Right lobe of liver (tissue), 4 donors: ENCODE data around the gene BLVRB.

Source experiments
- CTCF ChIP-seq, 4 donors: fragments of 200-600 bp in 3 of 4; fragments of 450-650 bp in 1 of 4; IDR thresholded peaks; one replicate each; pipeline versions ENCODE4 v1.5.1 to v1.8.0; 2016 to 2022; ENCODE audit warnings: antibody characterized with exemption in 4 of 4, mild to moderate bottlenecking in 2 of 4
- POLR2A ChIP-seq: fragments of 450-650 bp; IDR thresholded peaks from one replicate; pipeline ENCODE4 v1.6.1; 2017; ENCODE audit warnings: antibody characterized with exemption, mild to moderate bottlenecking
- donor health status: DM: no; HTN: no; CAD: no.
- donor health status: DM: no; HTN: no; CAD: no.
- donor health status: DM: no; HTN: yes; CAD: no.

- TF ChIP-seq CTCF (IDR thresholded peaks at IDR 0.05), result no peak
- TF ChIP-seq POLR2A, result no peak
These were observed 36.1 kb upstream of the BLVRB start for GRCh38 chr19:40501599-40501998.
